GM10266 (cell line): Measurements from ENCODE around the gene MDM1.

Experiments used
- DNase-seq: peaks from one replicate; pipeline ENCODE4 v3.0.0; 2012; ENCODE audit errors: extremely low spot score
- TF ChIP-seq, protein P1 (sequence below): IDR thresholded peaks from 2 replicates; pipeline ENCODE4 v1.5.1; 2012; ENCODE audit warnings: mild to moderate bottlenecking, low read depth; ENCODE audit not compliant: control insufficient read depth, insufficient read depth; ENCODE audit errors: missing control alignments

The MDM1 gene

GRCh38 chr12:68356060-68356695 is 24.0 kb upstream of the MDM1 start:
- no peak for DNase-seq
- TF ChIP-seq, protein P1, sequence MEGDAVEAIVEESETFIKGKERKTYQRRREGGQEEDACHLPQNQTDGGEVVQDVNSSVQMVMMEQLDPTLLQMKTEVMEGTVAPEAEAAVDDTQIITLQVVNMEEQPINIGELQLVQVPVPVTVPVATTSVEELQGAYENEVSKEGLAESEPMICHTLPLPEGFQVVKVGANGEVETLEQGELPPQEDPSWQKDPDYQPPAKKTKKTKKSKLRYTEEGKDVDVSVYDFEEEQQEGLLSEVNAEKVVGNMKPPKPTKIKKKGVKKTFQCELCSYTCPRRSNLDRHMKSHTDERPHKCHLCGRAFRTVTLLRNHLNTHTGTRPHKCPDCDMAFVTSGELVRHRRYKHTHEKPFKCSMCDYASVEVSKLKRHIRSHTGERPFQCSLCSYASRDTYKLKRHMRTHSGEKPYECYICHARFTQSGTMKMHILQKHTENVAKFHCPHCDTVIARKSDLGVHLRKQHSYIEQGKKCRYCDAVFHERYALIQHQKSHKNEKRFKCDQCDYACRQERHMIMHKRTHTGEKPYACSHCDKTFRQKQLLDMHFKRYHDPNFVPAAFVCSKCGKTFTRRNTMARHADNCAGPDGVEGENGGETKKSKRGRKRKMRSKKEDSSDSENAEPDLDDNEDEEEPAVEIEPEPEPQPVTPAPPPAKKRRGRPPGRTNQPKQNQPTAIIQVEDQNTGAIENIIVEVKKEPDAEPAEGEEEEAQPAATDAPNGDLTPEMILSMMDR: no peak

DNA sequence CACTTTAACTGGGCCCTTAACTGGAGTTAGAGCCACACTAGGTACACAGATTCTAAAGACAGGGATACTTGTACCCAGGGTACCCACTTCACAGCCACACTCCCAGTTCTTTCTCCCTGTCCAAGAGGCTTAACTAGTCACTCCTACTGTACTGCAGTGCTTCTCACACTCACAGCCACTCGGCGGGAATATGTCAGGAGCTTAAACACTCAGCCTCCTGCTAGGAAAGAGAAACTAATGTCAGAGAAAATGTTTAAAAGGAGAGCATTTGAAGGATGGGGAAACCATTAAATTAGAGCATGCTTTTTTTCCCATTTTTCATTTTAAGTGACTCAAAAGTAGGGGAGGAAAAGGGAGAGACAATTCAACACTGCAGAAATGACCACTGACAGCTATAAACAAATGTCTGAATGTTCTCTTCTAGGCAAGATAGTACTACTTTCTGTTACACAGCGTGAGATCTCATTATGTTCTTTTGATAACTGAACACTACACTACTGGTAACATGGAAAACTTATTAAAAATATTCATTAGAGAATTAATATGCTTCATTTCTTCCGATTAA is 22.9 kb upstream of the MDM1 start:
- TF ChIP-seq, protein P1: no peak
- DNase-seq: no peak

GRCh38 chr12:68352067-68352466 is 19.9 kb upstream of the MDM1 start:
- TF ChIP-seq, protein P1: no peak

DNA sequence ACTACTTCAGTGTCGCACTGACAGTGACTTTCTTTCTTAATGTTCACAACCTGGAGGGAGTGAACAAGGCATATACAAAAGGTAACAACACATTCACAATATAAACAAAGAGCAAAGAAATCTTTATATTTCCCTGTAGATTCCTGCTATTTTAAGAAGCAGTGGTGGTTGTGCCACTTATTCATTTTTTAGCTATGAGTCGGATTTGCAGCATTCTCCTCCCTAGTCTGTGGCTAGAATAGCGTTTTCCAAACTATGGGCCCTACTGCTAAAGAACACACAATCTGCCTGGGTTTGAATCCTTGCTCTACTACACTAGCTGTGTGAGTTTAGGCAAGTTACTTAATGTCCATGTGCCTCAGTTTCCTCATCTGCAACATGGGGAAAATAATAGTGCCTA is 18.6 kb upstream of the MDM1 start:
- DNase-seq: no peak

More at GRCh38 chr12:68352067-68352466, 19.9 kb upstream of the MDM1 start:
- no peak for DNase-seq

GRCh38 chr12:68349921-68350606 is 17.9 kb upstream of the MDM1 start:
- no peak for DNase-seq
- TF ChIP-seq, protein P1: no peak

More for the DNA sequence above, 18.6 kb upstream of the MDM1 start:
- TF ChIP-seq, protein P1: no peak

DNA sequence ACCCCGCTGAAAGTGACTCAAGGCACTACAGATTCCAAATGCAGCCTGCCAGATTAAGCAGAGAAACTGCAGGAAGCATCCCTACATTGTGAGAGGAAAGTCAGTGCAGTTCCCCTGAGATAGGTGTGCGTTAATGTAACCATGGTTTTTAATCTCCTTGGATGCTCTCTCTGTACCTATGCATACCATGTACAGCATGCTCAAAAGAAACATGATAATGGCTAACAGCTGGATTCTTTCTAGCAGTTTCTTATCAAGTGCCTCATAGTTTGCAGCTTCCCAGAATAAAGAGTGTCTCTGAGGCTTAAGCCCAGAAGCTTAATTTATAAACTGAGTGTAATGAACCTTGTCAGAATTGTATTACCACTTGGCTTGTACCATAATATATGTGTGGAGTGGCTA is 17.1 kb upstream of the MDM1 start:
- TF ChIP-seq, protein P1: no peak
- no peak for DNase-seq

DNA sequence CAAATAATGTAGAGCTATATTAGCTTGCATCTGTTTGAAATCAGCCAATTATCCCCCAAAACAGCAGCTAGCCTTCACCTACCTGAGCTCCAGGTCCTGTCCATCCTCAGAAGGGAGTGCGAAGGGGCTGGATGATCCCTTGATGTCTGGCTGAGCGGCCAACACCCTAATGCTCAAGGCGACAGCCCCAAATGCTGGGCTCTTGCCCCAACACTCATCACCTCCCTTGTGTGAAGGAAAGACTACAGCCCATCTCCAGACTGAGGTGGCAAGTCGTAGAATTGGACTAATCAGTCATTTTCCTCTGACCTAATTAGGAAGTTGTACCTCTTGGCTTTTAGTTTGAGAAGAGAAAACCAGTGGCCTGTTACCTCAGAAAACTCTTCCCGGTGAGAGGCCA is 16.3 kb upstream of the MDM1 start:
- TF ChIP-seq, protein P1: no peak
- no peak for DNase-seq
